BLaER1 treated with 17β-estradiol and CSF1 and Interleukin-3, amounts not matched to agents 10 nM and 100 nM (cell line): ENCODE results near the gene SLC6A19.

Experiments
- H3K27ac ChIP-seq, 11 experiments: shearing (Covaris generic); formaldehyde crosslinking; 2 replicates each; pipeline ENCODE4 v1.8.1; 2022
- H3K27me3 ChIP-seq, 11 experiments: shearing (Covaris generic); formaldehyde crosslinking; 2 replicates each; pipeline ENCODE4 v1.8.1; 2022
- H3K36me3 ChIP-seq, 11 experiments: shearing (Covaris generic); formaldehyde crosslinking; 2 replicates each; pipeline ENCODE4 v1.8.1; 2022
- H3K4me1 ChIP-seq, 10 experiments: shearing (Covaris generic); formaldehyde crosslinking; 2 replicates each; pipeline ENCODE4 v1.8.1; 2022
- H3K4me2 ChIP-seq, 11 experiments: shearing (Covaris generic); formaldehyde crosslinking; 2 replicates each; pipeline ENCODE4 v1.8.1; 2022
- H3K4me3 ChIP-seq, 10 experiments: shearing (Covaris generic); formaldehyde crosslinking; 2 replicates each; pipeline ENCODE4 v1.8.1; 2022
- H3K9ac ChIP-seq, 11 experiments: shearing (Covaris generic); formaldehyde crosslinking; 2 replicates each; pipeline ENCODE4 v1.8.1; 2022
- H3K9me3 ChIP-seq, 11 experiments: shearing (Covaris generic); formaldehyde crosslinking; replicated peaks in 1 of 11; 2 replicates each; pipeline ENCODE4 v1.8.1; 2022
- H4K20me1 ChIP-seq, 11 experiments: shearing (Covaris generic); formaldehyde crosslinking; 2 replicates each; pipeline ENCODE4 v1.8.1; 2022
- Cebpa-rat ChIP-seq, 11 experiments: shearing (Covaris generic); IDR thresholded peaks; 2 replicates each; pipeline ENCODE4 v1.8.1; 2022

SLC6A19 gene

GRCh38 chr5:1272201-1272600 lies 70.8 kb downstream of the SLC6A19 start:
- Histone ChIP-seq H3K9me3 (peaks cover 0 to 27% (median 6%) of the 10 kb centered on the region in 11 experiments; a peak in 11 of 22 replicates), H3K4me2 (no peak overlapping the region), H3K27ac (no peak overlapping the region), H3K4me3 (no peak overlapping the region), H4K20me1 (peaks cover 0 to 76% (median 0%) of the 10 kb centered on the region in 11 experiments; a peak in 9 of 22 replicates), H3K27me3 (no peaks in the 10 kb centered on the region), H3K9ac (no peak overlapping the region), H3K4me1 (no peaks in the 10 kb centered on the region), H3K36me3 (peaks cover 0 to 88% (median 74%) of the 10 kb centered on the region in 11 experiments; a peak in 16 of 22 replicates)
- TF ChIP-seq Cebpa-rat (IDR thresholded peaks at IDR 0.05), result no peak

- Histone ChIP-seq H4K20me1 (peaks cover 0 to 76% (median 9%) of the 10 kb centered on the region in 11 experiments; a peak in 9 of 22 replicates), H3K4me1 (no peaks in the 10 kb centered on the region), H3K27ac (no peak overlapping the region), H3K9me3 (peaks cover 0 to 34% (median 9%) of the 10 kb centered on the region in 11 experiments; a peak in 12 of 22 replicates), H3K4me3 (no peak overlapping the region), H3K9ac (no peak overlapping the region), H3K36me3 (peaks cover 0 to 89% (median 77%) of the 10 kb centered on the region in 11 experiments; a peak in 18 of 22 replicates), H3K27me3 (no peaks in the 10 kb centered on the region), H3K4me2 (no peak overlapping the region)
- TF ChIP-seq Cebpa-rat (IDR thresholded peaks at IDR 0.05), result no peak
Measured at GRCh38 chr5:1273745-1274144, 72.3 kb downstream of the SLC6A19 start.

GRCh38 chr5:1274471-1274870 lies 73.1 kb downstream of the SLC6A19 start:
- Histone ChIP-seq H3K4me1 (no peaks in the 10 kb centered on the region), H3K27me3 (no peaks in the 10 kb centered on the region), H3K4me3 (no peak overlapping the region), H4K20me1 (peaks cover 0 to 76% (median 9%) of the 10 kb centered on the region in 11 experiments; a peak in 9 of 22 replicates), H3K27ac (no peak overlapping the region), H3K9me3 (peaks cover 0 to 41% (median 10%) of the 10 kb centered on the region in 11 experiments; a peak in 12 of 22 replicates), H3K4me2 (no peak overlapping the region), H3K9ac (no peak overlapping the region), H3K36me3 (peaks cover 0 to 89% (median 78%) of the 10 kb centered on the region in 11 experiments; a peak in 18 of 22 replicates)
- no peak for TF ChIP-seq Cebpa-rat (IDR thresholded peaks at IDR 0.05)
